Stimulated activated CD8-positive, alpha-beta memory T cell treated with anti-CD3 and anti-CD28 coated beads, Interleukin-4, amount 100 ng/mL, for 24 hours (primary cell): ENCODE results near the gene HELQ.
"Not testable (repeated sequence)": the region's sequence is repeated elsewhere in the genome, so short reads cannot be mapped to it uniquely, and the experiment has no call there.

Experiments
- DNase-seq: peaks from one replicate; pipeline ENCODE4 v3.0.0-alpha.2; 2020; ENCODE audit warnings: low read depth

HELQ gene, protein sequence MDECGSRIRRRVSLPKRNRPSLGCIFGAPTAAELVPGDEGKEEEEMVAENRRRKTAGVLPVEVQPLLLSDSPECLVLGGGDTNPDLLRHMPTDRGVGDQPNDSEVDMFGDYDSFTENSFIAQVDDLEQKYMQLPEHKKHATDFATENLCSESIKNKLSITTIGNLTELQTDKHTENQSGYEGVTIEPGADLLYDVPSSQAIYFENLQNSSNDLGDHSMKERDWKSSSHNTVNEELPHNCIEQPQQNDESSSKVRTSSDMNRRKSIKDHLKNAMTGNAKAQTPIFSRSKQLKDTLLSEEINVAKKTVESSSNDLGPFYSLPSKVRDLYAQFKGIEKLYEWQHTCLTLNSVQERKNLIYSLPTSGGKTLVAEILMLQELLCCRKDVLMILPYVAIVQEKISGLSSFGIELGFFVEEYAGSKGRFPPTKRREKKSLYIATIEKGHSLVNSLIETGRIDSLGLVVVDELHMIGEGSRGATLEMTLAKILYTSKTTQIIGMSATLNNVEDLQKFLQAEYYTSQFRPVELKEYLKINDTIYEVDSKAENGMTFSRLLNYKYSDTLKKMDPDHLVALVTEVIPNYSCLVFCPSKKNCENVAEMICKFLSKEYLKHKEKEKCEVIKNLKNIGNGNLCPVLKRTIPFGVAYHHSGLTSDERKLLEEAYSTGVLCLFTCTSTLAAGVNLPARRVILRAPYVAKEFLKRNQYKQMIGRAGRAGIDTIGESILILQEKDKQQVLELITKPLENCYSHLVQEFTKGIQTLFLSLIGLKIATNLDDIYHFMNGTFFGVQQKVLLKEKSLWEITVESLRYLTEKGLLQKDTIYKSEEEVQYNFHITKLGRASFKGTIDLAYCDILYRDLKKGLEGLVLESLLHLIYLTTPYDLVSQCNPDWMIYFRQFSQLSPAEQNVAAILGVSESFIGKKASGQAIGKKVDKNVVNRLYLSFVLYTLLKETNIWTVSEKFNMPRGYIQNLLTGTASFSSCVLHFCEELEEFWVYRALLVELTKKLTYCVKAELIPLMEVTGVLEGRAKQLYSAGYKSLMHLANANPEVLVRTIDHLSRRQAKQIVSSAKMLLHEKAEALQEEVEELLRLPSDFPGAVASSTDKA

DNA sequence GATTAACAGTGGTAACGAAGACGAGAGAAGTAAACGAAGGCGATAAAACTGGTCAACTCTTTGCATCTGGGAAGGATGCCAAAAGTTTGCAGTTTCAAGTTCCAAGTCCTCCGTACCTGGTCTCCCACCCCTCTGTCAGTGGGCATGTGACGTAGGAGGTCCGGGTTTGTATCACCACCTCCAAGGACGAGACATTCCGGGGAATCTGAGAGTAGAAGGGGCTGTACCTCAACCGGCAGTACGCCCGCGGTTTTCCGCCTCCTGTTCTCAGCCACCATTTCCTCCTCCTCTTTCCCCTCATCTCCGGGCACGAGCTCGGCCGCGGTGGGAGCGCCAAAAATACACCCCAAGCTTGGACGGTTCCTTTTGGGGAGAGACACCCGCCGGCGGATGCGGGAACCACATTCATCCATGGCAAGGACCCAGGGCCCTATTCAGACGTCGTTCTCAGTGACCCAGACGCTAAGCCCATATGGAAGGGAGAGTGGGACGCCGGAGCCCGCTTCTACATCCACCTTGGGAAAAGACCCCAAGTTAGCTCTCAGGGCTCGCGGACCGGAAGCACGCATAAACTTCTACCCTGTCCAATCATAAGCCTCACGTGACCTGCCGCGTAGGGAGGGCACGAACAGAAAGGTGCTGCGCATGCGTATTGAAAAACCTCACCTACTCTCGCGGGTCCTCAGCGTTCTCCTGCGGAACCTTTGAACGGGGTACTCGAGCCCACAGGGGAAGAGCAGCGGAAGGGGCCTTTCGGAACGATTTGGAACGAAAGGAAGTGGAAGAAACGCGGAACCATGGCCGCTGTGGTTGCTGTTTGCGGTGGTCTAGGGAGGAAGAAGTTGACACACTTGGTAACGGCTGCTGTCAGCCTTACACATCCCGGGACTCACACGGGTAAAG lies at the start of gene HELQ, which contains the start of gene MRPS18C:
TSS of gene HELQ (minus strand) at position 543 of the 903 bp plus-strand sequence. CDS start at position 413, 130 bp downstream.
TSS of gene MRPS18C (plus strand) at position 778 of the 903 bp plus-strand sequence. CDS start at position 798, 20 bp downstream.
- DNase-seq: peak; percentile 91

DNA sequence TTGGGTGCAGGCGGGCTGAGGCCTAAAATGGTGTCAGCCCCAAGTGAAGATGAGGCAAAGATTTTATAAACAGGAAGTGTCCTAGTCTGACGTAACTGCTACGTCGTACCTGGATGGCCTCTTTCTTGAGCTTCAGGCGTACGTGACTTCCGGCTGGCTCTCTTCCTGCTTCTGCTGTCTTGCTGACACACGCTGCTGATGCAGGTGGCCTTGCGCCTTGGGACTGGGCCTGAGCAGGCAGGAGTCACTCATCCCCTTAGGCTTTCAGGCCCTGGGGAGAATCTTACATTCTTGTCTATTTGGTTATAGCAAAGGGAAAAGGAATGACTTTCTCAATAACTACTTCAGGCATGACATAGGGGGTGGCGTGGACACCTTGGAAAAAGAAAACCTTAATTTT lies 49.4 kb upstream of the HELQ start:
- DNase-seq: no peak

DNA sequence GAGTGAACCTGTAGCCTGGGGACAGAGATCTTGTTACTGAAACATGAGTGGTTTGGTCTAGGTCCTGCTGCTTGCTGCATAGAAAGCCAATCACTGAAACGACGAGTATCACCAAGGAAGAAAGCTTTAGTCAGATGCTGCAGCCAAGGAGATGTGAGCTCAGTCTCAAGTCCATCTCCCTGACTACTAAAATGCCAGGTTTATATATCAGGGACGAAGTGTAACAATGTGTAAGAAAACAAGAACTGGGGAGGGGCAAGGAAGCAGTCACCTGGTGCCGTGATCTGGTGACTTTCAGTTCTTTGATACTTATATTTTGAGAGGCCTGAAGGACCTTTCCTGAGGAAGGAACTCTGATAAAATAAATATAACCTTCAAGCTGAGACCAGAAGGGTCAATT lies 48.9 kb upstream of the HELQ start:
- no peak for DNase-seq

DNA sequence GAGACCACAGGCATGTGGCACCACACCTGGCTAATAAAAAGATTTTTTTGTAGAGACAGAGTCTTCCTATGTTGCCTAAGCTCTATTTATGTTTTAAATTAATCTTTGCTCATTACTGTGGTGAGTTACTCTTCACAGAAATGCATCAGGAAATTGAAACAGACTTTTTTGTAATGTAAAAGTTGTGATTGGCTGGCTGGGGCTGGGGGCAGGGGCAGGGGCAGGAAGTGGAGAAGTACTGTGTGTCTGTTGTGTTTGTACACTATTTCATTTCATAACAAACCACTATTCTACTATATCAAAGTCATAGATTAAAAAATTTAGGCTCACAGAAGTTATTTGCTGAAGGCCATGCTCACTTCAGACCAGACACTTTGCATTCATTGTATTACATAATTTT lies 48.4 kb upstream of the HELQ start:
- no peak for DNase-seq

DNA sequence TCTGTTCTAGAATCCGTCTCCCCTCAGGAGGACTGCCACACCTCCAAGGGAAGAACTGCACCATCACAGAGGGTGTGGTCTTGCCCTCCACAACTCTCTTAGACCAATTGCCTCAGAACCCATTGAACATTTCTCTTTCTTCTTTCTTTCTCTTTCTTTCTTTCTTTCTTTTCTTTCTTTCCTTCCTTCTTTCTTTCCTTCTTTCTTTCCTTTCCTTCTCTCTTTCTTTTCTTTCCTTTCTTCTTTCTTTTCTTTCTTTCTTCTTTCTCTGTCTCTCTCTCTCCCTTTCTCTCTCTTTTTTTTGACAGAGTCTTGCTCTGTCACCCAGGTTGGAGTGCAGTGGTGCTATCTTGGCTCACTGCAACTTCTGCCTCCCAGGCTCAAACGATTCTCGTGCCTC lies 46.0 kb upstream of the HELQ start:
- DNase-seq: not testable (repeated sequence)

DNA sequence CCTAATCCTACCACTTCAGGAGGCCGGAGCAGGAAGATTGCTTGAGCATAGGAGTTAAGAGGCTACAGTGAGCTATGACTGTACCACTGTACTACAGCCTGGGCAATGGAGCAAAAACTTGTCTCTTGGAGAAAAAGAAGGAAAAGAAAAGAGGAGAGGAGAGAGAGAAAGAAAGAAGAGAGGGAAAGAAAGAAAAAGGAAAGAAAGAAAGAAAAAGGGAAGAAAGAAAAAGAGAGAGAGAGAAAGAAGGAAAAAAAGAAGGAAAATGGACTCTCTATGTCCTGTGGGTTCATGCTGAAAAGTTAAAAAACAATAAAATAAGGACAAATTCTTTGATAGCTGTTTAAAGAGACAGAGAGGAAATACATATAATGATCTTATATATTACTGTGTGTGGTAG lies 42.6 kb upstream of the HELQ start:
- DNase-seq: no peak

DNA sequence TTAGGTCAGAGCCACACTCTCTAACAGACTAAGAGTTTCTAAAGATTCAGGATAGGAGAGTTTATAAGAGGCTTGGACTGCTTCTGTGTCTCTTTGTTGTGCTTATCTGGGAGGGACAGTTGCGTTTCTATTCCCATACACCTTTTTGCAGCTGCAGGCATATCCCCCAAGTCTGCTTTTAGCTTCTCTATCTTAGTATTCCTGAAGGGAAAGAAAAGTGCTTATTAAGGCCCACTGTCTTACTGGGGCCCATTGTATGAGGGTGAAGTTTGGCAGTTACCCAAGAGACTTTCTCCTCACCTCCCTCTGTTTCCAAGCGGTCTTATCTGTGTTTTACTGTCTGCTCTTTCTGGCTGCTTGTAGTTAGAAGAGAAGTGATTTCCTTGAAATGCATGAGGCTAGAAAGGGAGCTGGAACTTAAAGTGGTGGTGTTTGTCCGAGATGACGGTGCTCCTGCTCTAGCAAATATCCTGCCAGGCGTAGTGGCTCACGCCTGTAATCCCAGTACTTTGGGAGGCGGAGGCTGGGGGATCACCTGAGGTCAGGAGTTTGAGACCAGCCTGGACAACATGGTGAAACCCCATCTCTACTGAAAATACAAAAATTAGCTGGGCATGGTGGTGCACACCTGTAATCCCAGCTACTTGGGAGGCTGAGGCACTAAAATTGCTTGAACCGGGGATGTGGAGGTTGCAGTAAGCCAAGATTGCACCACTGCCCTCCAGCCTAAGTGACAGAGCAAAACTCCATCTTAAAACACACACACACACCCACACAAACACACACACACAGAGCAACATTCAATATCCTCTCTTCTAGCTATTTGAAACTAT lies 40.7 kb upstream of the HELQ start:
- not testable (repeated sequence) for DNase-seq

DNA sequence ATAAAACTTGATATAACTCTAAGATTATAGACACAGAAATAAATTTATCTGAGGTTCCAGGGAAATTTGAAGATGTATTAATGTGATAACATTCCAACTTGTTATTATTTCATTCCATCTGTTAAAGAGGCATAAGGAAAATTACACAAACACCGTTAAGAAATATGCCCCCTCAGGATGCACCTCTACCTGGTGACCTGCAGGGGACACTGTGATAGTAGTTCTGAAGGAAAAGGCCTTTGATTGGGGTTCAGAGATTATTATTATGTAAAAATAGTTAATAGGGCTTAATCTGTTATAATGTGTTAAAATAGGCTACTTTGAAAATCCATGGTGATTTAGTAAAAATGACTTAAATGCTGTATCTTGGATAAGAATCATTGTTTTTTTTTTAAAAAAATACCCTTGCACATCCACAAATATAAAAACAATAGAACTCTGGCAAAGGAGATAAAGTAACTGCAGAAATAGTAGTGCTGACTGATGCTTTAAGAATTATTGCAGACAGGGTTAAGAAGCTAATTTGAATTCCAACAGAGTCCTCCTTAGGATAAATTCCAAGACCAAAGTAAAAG lies 35.3 kb upstream of the HELQ start:
- no peak for DNase-seq

DNA sequence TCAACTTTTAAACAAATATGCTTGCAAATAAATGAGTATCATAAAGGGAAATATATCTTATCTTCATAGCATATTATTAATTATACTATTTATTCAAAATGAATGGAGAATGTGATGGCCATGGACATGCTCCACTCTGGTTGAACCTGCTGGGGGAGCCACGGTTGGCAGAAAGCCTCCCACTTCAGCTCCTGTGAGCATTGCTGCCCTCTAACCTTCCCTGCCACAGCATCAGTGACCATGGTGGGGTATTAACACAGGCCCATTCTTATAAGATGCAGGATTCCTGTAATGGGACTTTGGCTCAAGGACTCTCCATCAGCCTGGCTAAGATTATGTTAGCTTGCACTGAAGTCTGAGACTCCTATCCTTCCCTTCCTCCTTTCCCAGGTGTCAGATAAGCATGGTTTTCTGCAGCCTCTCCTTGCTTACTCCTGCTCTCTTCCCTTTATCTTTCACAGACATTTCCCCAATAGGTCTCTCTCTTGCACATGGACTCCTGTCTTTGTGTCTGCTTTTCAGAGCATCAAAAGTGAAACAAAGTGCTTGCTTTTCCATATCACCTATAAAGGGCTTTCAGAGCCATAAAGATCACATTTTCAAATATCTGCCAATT lies 34.2 kb upstream of the HELQ start:
- DNase-seq: no peak

DNA sequence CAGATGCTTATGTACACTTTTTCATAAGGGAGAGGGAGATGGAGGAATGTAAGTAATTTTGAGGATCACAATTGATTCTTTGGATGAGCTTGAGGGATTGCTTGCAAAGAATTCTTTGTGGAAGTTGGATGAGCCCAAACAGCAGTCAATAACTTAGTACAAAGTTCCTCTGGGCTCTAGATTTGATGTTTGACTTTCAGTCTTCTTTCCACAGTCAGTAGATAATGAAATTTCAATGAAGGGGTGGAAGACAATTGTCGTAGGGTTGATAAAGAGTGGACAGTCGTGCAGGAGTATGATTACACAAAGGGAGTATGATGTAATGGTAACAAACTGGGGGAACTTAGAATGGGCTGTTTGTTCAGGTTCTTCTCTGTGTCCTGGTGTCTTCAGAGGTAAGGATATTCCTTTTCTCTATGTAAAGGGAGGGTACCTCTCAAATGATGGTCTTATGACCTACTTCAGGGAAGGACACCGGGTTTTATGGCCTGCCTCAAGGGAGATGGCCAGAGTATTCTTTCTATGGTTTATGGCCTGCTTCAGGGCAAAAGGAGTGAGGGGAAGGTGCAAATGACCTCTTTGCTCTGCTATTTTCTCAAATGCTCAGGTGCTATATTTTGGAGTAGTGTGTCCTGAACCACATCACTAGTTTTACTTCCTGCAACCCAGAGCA lies 31.0 kb upstream of the HELQ start:
- no peak for DNase-seq

DNA sequence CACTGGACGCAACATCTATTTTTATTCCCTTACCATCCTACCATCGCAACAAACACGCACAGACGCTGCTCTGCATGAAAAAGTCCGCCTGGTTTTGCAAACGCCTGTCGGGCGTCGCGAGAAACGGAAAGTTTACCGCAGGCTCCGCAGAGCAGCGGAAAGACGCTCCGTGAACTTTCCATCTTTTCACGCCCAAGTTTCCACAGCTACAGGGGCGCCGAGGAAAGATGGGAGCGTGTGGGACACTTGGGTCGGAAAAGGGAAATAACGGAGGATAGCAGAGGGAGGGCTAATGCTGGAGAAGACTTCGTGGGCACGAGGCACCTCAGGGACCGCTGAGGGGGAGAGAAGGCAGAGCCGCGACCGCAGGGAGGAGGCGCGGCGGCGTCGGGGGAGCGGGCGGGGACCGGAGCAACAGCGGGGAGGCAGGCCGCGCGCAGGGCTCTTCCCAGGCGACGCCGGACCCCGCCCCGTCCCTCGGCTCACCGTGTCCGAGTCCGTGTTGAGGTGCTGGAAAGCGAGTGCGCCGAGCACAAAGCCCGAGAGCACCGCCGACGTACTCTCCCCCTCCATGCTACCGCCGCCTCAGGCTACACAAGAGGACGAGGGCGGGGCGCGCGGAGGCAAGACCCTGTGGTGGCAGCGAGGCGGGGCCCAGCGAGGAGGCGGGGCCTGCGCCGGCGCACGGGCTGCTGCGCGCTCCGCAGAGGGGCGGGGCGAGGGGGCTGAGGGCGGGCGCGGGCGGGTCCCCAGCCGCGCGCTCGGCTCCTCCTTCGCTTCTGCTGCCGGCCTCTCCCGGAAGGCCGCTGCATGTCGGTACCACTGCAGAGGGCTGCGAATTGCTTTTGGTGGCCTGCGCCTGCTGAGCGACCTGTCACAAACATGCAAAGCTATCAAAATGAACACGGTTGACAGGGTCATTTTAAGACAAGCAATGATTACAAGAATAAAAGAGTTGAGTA lies 29.2 kb upstream of the HELQ start, which contains the start of gene ABRAXAS1:
TSS of gene ABRAXAS1 (minus strand) at position 601 of the 962 bp plus-strand sequence. CDS start at position 573, 28 bp downstream.
- peak; percentile 90 for DNase-seq

DNA sequence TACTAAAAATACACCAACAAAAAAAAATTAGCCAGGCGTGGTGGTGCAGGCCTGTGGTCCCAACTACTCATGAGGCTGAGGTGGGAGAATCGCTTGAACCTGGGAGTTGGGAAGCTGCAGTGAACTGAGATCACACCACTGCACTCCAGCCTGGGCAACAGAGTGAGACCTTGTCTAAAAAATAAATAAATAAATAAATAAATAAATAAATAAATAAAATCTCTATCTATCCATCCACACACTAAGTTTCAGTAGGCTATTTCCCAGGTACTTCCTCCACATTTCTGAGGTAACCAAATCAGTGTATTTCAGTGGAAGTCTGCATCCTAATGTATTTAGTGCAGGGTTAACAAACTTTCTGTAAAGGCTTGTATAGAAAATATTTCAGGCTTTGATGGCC lies 18.3 kb upstream of the HELQ start:
- DNase-seq: no peak

DNA sequence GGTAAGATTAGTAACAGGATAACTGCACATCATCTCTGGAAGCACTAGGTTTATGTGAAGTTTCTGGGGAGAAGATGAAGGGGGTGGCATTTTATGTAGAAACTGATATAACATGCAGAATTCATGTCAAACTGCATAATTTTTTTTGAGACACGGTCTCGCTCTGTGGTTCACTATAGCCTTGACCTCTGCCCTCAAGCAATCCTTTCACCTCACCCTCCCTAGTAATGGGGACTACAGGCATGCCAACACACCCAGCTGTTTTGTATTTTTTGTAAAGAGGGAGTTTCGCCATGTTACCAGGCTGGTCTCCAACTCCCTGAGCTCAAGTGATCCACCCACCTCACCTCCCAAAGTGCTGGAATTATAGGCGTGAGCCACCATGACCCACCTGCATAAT lies 17.8 kb upstream of the HELQ start:
- DNase-seq: no peak

DNA sequence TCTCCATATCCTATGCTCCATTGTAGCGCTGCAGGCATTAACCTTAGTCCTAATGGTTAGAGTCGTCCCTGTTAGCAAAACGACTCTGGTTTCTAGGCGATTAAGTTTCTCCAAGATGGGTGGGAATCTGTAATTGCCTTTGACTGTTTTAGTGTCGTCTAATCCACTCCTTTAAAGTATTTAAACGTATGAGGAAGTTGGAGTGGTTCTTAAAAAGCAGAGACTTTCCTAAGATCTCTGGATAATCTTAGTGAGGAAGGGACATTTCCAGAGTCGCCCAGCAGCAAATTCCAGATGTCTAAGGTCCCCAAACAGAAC lies 520 bp upstream of the HELQ start:
- DNase-seq: no peak

DNA sequence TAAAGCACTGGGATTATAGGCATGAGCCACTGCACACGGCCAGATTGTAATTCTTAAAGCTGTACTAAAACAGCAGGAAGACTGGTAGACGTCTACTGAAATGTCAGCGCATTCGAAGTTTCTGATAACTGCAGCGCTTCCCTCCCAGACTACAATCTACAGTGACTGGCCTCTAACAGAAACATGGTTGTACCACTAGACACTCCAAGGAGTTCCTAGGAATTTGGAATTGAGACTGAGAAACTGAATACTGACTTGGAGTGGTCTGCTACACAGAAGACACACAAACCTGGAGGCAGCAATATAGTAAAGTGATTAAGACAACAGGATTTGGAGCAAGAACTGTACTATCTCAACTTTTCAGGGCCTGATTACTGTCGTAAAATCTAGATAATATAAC lies 937 bp downstream of the HELQ start:
- no peak for DNase-seq

DNA sequence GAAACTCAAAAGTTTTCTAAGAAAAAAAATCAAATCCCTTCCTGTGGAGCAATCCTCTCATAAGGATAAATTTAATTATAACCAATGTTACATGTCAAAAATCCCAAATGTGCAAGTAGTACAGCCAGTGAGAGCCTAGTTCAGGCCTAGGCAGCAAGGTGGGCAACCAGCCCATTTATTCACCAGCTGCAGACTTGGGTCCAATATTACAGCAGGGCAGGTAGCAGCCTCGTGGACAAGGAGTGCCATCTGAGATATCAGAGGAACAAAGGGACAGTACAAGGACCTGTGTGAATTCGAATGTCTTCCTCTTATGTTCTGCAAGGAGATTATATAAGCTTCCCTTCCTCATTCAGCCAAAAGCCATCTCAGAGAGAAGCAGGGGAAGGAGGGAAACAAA lies 6.6 kb downstream of the HELQ start:
- DNase-seq: no peak

DNA sequence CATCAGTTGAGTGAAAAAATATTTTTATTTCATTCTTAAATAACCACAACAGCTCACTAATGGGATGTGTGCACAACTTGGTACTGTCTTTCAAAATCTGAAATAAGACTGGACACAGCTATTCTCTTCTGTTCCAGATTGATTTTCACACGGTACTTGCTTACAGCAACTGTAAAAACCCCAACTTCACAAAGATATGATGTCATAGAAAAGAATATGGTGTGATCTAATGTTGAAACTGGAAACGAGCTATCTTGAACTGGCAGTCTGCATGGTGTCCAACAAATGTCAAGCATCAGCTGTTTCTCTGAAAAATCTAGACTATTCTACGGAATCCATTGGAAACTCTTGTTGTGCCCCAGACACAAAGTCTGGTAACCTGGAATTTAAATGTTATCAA lies 14.7 kb downstream of the HELQ start:
- DNase-seq: no peak
